SIG-M5 treated with dmso at 0.1 percent for 504 hours (cell line): Measurements from ENCODE around the gene KCNE2.
"Not testable (repeated sequence)": the region's sequence is repeated elsewhere in the genome, so short reads cannot be mapped to it uniquely, and the experiment has no call there.

Source experiments
- DNase-seq: peaks from one replicate; lab custom pipeline; 2025; ENCODE audit not compliant: unreplicated experiment; lab: John Stamatoyannopoulos, UW

KCNE2 gene

DNA sequence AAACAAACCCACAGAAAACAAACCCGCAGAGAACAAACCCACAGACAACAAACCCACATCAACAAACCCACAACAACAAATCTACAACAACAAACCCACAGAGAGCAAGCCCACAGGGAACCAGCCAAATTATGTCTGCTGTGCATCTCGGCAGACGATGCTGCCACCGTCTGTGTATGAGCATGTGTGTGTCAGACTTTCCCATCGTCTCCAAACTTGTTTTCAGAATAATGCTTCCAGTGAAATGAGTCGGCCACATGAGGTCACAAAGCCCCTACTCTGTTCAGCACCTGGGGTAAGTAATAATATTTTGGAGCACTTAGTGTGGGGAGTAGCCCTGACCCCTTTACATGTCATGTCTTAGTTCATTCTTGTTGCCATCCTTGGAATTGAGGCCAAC, 42.3 kb downstream of the KCNE2 start:
- not testable (repeated sequence) for DNase-seq

DNA sequence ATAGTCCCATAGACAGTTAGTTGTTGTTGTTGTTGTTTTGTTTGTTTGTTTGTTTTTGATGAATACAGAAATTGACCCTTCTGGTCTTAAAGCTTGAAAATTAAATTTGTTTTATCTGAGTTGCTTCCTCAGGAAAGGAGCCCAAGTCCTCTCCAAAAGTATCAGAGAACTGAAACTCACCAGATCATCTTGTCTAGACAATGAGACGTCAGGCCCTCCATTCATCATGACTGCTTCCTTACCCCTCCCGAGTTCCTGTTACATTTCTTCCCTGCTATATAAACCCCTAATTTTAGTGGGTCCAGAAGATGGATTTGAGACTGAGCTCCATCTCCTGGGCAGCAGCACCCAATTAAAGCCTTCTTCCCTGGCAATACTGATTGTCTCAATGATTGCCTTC, 42.9 kb downstream of the KCNE2 start:
- DNase-seq = not testable (repeated sequence)

DNA sequence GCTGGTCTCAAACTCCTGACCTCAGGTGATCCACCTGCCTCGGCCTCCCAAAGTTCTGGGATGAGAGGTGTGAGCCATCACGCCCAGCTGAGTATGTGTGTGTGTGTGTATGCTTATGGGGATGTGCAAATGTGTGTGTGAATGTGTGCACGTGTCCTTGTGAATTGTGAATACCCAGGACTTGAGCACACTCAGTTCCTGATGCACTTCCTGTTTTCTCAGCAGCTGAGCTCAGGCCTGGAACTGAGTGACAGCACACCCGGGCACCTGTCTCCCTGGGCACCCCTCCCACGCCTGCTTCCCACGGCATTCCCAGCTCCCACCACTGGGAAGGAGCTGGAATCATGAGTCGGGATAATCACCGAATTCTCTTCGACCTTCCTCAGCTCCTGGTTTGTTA, 43.5 kb downstream of the KCNE2 start:
- DNase-seq = not testable (repeated sequence)

DNA sequence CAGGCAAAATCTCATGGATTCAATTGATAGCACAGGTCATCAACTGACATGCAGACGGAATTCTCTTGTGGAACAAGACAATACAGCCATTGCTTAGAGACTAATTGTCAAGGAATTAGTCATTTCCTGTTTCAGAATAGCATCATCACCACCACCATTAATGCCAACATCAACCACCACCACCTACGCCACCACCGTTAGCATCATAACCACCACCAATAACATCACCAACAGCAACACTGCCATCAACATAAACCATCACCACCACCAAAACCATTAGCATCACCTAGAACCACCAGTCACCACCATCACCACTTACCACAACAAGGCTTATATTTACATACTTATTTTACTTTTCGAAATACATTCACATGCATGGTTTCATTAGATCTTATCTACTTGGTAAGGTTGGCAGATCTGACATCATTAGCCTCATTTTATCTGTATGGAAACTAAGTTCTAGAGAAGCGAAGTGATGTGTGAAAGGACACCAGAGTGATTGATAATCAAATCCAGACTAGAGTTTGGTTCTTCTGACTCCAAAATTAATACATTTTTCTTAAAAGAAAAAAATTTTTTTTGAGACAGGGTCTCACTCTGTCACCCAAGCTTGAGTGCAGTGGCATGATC, 53.8 kb downstream of the KCNE2 start:
- DNase-seq = not testable (repeated sequence)
